AG08395 (cell line): ENCODE measurements around the gene ADAM8.

Experiments used
- DNase-seq: peaks from one replicate; pipeline ENCODE4 v3.0.0; 2012; ENCODE audit warnings: mixed read lengths, low spot score

The ADAM8 gene

DNA sequence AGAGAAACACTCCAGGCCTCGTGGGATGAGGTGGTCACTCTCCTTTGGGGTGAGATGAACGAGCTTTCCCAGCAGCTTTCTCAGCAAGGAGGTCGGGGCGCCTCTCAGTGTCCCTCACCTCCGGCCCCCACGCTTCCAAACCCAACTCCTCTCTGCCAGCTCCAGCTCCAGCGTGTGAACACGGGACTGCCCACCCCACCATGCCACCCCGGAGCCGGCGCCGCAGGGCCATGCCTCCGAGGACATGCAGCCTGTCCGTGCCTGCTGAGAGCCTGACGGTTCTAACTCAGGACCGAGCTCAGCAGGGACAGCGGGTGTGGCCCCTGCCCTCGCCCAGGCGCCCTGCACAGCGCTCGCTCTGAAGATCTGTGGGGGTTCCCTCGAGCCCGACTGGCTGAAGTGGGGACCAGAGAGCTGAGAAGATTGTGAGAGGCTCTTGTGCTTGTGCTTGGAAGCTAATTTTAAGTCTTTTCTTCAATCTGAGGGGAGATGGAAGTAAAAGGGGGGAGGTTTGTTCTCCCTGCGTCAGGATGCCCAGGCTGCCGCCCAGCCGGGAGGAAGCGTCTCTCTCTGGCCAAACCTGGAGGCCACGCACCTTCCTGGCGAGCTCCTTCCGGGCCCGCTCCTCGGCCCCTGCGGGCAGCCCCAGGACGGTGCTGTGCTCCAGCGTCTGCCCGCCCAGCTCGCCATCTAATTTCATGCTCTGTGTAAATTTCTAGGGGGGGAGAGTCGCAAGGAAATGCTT, 5.1 kb upstream of the ADAM8 start:
- DNase-seq: no peak

DNA sequence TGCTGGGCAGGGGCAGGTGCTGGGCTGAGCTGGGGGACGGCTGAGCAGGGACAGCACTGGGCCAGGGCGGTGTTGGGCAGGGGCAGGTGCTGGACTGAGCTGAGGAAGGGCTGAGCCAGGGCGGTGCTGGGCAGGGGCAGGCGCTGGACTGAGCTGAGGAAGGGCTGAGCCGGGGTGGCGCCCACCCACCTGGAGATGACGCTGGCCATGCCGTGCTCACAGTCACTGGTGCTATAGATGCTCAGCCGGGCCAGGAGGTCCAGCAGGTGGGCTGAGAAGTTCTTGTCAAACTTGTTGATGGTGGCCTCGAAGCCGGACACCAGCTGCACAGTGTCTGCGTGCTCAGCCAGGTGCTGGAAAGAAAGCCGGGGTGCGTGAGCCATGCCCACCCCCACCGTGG, 4.4 kb upstream of the ADAM8 start:
- DNase-seq: no peak

DNA sequence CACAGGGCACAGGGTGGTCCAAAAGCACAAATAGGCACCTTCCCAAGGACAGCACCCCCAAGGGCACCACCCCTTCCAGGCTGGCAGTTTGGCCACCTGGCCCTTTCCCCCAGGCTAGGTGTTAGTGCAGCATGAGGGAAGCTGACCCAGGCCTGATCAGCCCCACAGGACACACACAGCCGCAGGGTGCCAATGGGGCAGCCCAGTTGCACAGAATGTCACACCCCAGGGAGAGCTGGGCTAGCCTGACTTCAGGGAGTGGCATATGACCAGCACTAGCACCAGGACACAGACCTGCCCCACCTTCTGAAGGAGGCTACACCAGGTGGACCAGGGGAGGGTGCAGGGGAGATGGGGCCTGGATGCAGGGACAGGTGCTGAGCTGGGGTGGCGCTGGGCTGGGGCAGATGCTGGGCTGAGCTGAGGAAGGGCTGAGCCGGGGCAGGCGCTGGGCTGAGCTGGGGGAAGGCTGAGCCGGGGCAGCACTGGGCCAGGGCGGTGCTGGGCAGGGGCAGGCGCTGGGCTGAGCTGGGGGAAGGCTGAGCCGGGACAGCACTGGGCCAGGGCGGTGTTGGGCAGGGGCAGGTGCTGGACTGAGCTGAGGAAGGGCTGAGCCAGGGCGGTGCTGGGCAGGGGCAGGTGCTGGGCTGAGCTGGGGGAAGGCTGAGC, 3.9 kb upstream of the ADAM8 start:
- DNase-seq: no peak

DNA sequence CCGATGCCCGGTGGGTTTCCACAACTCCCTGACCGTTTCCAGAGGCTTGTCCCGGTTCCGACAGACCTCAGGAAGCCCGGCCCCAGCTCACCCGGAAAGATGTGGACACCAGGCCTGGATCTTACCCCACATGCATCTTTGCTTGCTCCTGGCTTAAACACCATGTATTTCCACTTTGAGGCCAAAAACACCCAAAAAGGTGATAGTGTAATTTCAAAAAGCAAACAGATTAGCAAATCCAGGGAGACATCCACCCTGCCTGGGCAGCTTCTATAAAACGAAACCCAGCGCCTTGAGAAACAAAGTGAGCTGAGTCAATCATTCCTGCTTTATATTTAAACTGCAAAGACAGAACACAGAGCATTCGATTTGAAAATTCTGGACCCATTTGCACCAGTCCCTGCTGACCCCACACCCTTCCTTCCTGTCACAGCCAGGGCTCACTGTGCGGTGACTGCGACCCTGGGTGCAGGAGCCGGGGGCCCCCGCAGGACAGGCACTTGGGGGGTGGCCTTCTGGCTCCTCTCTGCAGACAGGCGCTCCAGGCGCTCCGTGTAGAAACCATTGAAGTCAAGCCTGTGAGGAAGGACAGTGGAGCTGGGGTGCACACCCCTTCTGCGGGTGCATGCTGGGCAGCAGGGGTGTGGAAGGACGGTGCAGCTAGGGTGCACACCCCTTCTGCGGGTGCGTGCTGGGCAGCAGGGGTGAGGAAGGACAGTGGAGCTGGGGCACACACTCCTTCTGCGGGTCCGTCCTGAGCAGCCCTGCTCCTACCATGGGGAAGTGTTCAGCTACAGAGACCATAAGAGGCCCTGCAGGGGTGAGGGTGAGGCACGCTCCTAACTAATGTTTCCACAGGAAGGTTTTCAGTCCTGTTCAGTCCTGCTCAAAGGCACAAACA, 2.9 kb upstream of the ADAM8 start:
- DNase-seq: no peak

DNA sequence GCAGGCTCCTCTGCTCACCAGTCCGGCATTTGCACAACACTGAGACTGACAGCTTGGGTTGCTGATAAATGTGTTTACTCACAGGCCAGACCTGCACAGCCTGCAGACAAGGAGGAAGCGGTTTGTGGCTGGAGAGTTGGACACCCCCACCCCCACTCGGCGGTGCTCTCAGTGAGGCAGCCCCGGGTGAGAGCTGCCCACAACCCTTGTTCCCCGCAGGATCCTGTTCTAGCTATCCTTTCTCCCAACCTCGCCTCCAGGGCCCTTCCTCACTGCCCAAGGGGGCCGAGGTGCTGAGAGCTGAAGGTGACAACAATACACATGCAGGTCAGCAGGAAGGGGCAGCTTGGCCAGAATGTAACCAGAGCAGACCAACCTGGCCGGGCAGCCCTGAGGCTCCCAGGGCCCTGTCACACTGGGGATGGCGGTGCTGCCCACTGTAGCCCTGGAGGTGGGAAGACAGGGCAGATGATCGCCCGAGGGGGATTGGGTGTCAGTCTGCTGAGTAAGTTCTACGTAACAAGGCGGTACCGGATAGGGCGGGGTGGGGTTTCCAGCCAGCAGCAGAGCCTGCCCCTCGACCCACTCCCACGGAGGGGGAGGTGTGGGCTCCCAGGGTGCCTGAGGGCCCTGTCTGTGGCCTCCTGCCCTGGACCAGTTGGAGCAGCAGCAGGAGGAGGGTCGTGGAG, 2.1 kb upstream of the ADAM8 start:
- no peak for DNase-seq

DNA sequence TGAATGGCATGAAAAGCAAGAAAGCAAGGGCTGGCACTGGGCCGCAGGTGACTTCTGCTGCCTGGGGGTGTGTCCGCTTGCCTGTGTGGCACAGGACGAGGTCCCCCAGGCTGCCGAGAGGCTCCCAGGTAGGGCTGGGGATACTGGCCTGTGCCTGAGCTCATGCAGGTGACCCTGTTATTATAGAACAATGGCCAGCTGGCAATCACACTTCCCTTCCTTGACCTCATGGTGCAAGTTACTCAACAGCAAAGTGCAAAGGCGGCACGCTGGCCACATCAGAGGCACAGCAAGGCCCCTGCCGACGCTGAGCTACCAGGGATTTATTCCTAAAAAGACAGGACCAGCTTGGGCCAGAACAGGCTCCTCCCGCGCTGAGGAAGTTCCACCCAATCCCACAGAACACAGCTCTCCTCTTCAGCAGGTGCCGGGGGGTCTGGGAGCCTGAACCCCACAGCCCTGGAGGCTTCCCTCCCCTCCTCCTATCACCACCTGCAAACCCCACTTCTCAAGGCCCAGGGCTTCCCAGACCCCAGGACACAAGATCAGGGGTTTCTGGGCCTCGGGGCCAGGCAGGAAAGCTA, 1.4 kb upstream of the ADAM8 start:
- DNase-seq: no peak

DNA sequence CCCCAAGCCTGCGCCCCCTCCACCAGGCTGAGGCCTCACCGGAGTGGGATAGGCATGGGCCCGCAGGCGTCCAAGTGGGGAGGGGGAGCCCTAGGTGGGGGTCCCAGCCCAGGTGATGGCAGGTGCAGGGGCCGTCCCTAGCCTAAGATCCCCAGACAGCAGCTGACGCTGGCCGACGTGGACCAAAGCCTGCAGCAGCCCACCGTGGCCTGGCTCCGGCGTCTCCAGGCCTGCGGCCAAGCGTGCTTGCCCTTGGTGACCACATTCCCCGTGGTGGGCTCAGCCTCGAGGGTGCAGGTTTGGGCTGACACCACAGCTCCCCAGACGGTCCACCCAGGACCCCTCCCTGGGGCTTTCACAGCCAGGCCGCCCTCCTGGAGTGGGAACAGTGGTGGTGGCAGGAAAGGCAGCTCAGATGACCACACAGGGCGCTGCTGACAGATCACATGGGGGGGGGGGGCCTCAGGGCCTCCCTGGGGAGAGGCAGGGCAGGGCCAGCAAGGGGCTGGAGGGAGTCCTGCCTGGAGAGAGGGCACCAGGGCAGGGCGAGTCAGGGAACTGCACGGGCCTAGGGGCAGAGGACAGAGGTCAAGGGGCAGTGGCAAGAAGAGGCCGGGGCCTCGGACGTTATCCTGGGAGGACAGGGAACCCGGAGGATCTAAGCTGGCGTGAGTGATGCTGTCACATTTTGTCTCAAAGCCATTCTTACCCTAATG, 767 bp upstream of the ADAM8 start:
- no peak for DNase-seq

DNA sequence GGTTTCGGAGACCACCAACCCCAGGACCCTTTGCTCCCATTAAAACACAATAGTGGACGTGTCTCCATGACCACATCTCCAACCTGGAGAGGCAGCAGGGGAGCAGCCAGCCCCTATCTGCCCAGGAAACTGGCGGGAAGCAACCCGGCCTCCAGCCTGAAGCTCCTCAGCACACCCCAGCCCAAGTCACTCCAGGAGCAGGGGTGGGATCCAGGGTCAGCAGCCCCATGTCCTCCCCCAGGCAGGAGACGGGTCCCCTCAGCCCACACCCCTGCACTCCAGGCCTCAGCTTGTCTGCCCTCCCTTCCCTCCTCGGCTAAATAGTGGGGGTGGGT, 601 bp downstream of the ADAM8 start:
- no peak for DNase-seq

DNA sequence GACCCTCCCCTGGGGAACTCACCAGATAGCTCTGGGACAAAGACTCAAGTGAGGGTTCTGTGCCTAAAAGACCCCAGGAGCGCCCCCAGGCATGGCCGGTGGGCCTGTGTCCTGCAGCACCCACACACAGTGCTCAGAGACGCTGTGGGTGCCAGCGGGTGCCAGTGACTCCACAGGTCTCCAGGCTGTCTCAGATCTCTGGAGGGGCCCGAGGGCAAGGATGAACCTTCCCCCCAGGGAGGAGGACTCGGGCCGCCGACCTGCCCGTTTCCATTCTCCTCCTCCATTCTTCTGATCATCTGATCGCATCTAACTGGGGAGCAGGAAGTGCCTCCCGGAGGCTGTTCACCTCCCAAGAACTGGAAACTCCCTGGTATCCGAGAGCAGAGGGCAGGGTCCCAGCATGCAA, 980 bp downstream of the ADAM8 start:
- no peak for DNase-seq

DNA sequence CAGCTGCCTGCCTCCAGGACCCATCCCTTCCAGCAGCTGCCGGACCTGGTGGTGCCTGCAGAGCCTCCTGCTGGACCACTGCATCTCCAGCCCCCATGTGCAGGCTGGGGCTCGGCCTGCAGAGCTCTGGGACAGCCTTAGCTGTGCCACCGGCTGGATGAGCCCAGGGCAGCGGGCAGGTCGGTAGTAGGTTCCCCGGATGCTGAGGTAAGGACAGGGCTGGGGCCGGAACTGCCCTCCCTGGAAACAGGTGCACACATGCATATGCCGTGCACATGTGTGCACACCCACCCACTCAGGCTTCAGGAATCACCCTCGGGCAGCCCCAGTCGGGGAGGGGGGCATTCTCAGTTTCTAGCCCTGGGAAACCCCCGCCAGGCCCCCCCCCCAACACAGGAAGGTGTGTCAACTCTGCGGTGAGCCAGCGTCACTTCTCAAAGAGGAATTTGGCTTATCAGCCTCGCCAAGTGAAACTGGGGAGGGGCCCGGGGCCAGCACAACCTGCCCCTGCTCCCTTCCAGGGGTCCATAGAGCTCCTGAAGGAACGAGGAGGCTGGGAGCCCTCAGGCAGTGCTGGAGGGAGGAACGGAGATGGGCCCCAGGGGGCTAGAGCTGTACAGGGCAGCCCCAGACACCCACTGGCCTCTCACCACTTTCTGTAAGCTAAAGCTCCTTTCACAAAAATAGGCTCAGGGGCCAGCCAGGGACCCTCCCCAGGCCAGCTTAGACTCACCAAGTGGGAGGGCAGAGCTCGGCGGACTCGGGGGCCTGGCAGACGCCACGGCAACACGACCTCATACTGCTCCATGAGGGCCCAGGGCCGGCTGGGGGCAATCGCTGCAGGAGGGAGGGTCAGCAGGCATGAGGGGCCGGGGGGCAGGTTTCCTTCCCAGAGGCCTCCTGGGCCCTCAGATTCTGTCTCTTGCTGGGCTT, 1.7 kb downstream of the ADAM8 start:
- DNase-seq: no peak

DNA sequence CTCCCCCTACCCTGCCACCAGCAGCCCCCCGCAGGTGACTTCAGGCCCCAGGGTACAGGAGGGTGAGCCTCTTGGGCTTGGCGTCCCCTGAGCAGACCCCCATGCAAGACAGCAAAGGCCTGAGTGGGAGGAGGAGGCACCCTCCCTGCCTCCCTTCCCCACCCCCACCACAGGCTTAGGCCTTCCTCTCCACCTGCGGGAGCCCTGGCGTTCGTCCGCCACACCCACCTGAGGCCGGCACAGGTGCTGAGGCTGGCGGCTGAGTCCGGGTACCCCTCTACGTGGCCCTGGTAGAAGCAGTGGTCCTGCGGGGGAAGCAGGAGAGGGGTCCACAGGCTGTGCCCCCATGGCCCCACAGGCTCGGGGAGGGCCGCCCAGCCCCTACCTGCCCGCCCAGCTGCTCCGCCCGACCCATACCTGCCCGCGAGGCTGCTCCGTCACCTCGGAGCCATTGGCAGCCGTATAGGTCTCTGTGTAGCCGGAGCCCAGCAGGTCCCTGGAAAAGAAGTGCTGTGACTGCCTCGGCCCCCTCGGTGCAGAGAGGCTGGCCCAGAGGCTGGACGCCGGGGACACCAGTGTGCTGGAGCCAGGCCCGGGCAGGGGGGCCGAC, 3.0 kb downstream of the ADAM8 start:
- no peak for DNase-seq

DNA sequence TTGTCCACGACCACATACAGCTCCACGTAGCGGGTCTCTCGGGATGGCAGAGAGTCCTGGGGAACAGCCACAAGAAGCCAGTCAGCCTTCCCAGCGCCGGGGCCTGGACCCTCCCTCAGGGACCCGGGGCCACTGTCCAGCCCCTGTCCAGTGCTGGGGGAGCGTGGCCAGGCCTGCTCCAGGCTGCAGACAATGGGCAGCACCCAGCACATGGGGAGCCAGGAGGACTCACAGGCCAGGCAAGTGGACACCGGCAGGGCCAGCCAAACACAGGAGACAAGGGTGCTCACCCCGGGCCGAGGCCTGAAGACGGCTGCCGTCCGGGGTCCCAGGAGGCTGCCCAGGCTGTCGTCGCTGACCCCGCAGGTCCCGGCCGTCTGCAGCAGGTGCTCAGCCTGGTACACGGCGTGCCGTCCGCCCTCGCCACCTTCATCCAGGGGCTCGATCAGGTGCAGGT, 3.7 kb downstream of the ADAM8 start:
- no peak for DNase-seq

DNA sequence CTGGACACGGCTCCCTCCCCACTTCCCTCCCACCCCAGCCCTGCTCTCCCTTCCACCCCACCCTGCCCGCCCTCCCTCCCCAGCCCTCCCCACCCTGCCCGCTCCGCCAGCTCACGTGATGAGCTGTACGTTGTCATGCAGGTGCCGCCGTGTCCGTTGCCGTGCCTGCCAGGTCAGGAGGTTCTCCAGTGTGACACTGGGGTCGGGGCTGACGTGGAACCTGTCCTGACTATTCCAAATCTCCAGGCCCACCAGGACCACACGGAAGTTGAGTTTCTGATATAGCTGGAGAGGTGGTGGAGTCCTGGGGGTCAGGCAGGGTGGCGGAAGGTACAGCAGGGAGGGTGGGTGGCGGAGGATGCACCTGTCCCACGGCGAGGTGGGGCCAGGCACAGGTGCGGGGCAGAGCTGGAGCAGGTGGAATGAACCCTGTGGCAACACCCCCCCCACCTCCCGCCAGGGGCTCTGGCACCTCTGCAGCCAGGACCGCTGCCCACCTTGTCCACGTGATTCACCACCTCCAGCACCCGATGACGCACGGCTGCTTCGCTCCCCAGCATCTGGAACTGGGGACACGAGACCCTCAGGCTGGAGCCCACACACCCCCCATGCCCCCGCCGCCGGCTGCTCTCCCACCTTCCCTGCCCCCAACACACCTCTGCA, 4.2 kb downstream of the ADAM8 start:
- DNase-seq: no peak

DNA sequence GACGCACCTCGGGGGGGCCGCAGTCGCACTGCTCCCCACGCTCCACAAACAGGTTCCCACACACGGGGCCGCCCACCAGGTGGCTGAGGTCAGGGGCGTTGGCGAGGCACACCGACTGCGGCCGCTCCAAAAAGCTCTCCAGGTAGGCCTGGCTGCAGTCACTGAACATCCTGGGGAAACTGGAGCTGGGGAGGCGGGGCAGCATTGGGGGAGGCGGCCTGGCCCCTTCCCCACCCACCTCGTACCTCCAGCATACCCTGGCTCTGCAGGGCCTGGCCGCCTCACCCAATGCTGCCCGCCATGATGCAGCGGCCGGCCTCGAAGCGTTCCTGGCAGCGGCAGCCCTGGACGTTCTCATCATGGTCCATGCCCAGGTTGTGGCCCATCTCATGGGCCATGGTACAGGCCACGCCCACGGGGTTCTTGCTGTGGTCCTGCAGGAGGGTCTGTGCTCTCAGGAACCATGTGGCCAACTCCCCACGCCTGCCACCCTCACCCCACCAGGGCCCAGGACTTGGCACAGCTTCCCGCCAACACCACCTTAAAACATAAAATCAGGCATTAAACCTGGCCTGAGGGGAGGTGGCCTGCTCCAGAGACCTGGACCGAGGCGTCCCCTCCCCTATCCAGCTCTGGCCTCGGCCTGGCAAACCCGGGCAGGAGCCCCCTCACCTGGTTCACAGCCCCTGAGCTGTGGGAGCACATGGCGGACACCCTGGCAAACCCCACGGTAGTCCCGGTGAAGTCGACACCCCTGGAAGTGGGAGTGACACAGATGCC, 5.0 kb downstream of the ADAM8 start:
- DNase-seq: no peak

DNA sequence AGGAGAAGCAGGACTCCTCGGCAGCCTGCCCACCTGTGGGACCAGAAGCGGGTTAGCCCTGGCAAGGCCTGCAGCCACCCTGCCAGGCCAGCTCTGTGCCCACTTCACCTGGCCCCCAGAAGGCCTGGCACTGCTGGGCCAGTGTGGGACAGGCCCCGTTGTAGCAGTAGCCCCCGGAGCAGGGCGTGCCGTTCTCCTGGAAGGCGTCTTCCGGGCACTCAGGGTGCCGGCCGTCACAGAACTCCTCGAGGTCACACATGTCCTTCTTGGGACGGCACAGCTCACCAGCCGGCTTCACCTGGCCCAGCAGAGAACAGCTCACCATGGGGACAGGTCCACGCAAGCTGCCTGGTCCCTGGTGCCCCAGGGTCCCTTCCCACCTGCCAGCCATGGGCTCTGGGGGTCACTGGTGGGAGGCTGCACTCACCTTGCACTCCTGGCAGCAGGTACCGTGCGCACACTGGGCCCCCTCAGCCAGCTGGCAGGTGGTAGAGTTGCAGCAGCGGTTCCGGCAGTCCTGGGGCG, 5.8 kb downstream of the ADAM8 start:
- no peak for DNase-seq

DNA sequence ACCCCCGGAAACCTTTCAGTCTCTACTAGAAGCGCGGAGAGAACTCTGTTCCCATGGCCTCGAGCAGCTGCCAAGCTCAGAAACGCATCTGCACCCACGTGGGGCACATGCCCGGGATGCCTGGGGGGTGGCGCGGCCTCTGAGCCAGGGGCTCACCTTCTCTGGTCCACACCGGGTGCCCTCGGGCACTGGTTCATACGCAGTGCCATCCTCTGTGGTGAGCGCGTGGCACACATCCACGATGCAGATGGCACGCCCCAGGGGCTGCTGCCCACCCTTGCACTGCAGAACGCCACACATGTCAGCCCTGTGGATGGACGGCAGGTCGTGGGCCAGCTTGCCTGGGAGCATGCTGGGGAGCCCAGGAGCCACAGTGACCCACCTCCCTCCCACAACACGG, 6.5 kb downstream of the ADAM8 start:
- DNase-seq: no peak

DNA sequence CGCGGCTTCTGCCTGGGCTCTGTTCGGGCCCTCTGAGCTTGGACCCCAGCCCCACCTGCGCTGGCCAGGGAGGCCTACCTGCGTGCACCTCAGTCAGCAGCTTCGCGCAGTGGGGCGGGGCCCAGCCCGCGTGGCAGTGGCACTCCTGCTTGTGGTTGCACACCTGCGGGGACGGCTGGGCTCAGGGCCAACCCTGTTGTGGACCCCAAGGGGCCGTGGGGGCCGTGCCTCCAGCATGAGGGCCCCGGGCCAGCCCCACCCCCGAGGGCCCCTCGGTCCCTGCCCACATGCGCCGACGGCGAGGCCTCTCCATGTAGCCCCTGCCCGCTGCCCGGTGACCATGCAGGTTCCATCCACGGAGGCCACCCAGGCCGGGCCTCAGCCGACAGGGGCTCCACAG, 7.3 kb downstream of the ADAM8 start:
- DNase-seq: no peak

DNA sequence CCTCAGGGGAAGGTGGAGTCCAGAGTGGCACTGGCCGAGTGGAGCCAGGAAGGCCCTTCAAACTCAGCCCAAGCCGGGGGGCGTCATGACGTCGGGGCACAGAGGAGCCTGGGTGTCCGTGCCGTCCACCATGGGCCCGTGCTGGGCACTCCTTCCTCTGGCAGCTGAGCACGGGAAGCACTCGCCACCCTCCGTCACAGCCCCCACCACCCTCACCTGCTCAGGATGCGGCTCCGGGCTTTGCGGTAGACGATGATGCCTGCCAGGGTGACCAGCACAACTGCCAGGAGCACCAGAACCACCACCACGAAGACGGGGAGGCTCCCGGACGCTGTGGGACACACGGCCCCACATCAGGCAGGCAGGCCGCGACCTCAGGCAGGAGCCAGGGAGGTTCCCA, 8.1 kb downstream of the ADAM8 start:
- DNase-seq: no peak
